Activated naive CD4-positive, alpha-beta T cell treated with anti-CD3 and anti-CD28 coated beads for 36 hours (primary cell): Measurements from ENCODE around the gene PCDHB12. TPM values are rescaled to one million over a fixed set of nuclear protein-coding genes. Genes with fewer than 3 reads are reported as not detected.
"Not testable (repeated sequence)": the region's sequence is repeated elsewhere in the genome, so short reads cannot be mapped to it uniquely, and the experiment has no call there.

Experiments used
- CTCF ChIA-PET: fragments of 350-600 bp; sonication (Branson Sonifier 250); formaldehyde crosslinking; loops from one replicate; lab custom pipeline; 2021; ENCODE audit warnings: antibody characterized with exemption; lab: Charles Lee
- DNase-seq: peaks from one replicate; pipeline ENCODE4 v3.0.0-alpha.2; 2020
- H3K27ac Mint-ChIP-seq: one replicate; pipeline ENCODE4 v1.8.0; 2021; ENCODE audit warnings: mild to moderate bottlenecking, mixed read lengths
- H3K27me3 Mint-ChIP-seq: one replicate; pipeline ENCODE4 v1.8.0; 2021; ENCODE audit warnings: low read depth, mixed read lengths
- H3K36me3 Mint-ChIP-seq: one replicate; pipeline ENCODE4 v1.8.0; 2021; ENCODE audit warnings: low read depth, mixed read lengths
- H3K4me1 Mint-ChIP-seq: one replicate; pipeline ENCODE4 v1.8.0; 2021; ENCODE audit warnings: low read depth, mixed read lengths
- H3K4me3 Mint-ChIP-seq: one replicate; pipeline ENCODE4 v1.8.0; 2021; ENCODE audit warnings: mild to moderate bottlenecking, moderate library complexity, mixed read lengths
- H3K9me3 Mint-ChIP-seq: one replicate; pipeline ENCODE4 v1.8.0; 2021; ENCODE audit warnings: mixed read lengths
- intact Hi-C: fragments of 100-400 bp; cut with micrococcal nuclease; formaldehyde crosslinking; loops from one replicate; pipeline ENCODE4 v1.15.1; 2023
- total RNA-seq, 2 experiments: library from RNA; stranded (reverse); gene quantifications; one replicate each; pipeline ENCODE4 v1.2.3, GENCODE V29; 2021

The PCDHB12 gene
- total RNA-seq = not detected

GRCh38 chr5:141208478-141208877 is at the start of gene PCDHB12:
TSS of gene PCDHB12 (plus strand) at chr5:141208719. CDS start at chr5:141208908, 189 bp downstream.
- no peak within 1 kb of the TSS for H3K4me3 Mint-ChIP-seq
- peak; percentile 13 for DNase-seq
- peaks cover 47% of the 10 kb centered on the region for H3K27me3 Mint-ChIP-seq
- no peaks in the 10 kb centered on the region for H3K4me1 Mint-ChIP-seq
- H3K27ac Mint-ChIP-seq = no peak within 1 kb of the TSS
- CTCF ChIA-PET = interaction anchor here (0.8 kb wide), 1 partner anchor 20 kb away, joined by 3 read pairs; no protein-coding TSS in a partner anchor
- H3K9me3 Mint-ChIP-seq = peaks cover 2% of the 10 kb centered on the region
- H3K36me3 Mint-ChIP-seq = peaks cover 7% of the 10 kb centered on the region
- intact Hi-C loops = no loop called here

- peak; percentile 58 for DNase-seq
- CTCF ChIA-PET = interaction anchor here (0.7 to 1.4 kb wide), 2 partner anchors 248 to 1065 kb away, joined by 3 read pairs; partner anchors contain the start of gene PCDHGA11
- H3K4me3 Mint-ChIP-seq = no peak within 1 kb of the TSS
- H3K9me3 Mint-ChIP-seq = peaks cover 10% of the 10 kb centered on the region
- peaks cover 5% of the 10 kb centered on the region for H3K36me3 Mint-ChIP-seq
- H3K27ac Mint-ChIP-seq = no peak within 1 kb of the TSS
- H3K27me3 Mint-ChIP-seq = peaks cover 41% of the 10 kb centered on the region
- intact Hi-C loops = loop anchor here (5.0 kb wide), 1 partner anchor 90 kb away; no protein-coding TSS in a partner anchor
- H3K4me1 Mint-ChIP-seq = no peaks in the 10 kb centered on the region
Measured at GRCh38 chr5:141172381-141173204, 35.9 kb upstream of the PCDHB12 start, which contains the start of gene PCDHB7. TSS of gene PCDHB7 (plus strand) at chr5:141172644. CDS start at chr5:141172836, 192 bp downstream.

GRCh38 chr5:141174291-141175104 is 34.0 kb upstream of the PCDHB12 start:
- intact Hi-C loops = loop anchor here (5.0 kb wide), 1 partner anchor 92 kb away; no protein-coding TSS in a partner anchor
- H3K27me3 Mint-ChIP-seq = peaks cover 29% of the 10 kb centered on the region
- H3K27ac Mint-ChIP-seq, H3K4me3 Mint-ChIP-seq, DNase-seq, H3K4me1 Mint-ChIP-seq, H3K36me3 Mint-ChIP-seq, H3K9me3 Mint-ChIP-seq, CTCF ChIA-PET: not testable (repeated sequence)

- Mint-ChIP-seq H3K36me3 (peaks cover 7% of the 10 kb centered on the region), H3K9me3 (peaks cover 9% of the 10 kb centered on the region), H3K4me1 (no peaks in the 10 kb centered on the region), H3K27me3 (peaks cover 28% of the 10 kb centered on the region), H3K27ac (no peak overlapping the region), H3K4me3 (no peak overlapping the region)
- CTCF ChIA-PET = no interaction called here
- intact Hi-C loops = no loop called here
- no peak for DNase-seq
Measured at GRCh38 chr5:141175933-141176332, 32.6 kb upstream of the PCDHB12 start.

GRCh38 chr5:141177577-141178191 is 30.8 kb upstream of the PCDHB12 start, which contains the start of gene PCDHB8:
TSS of gene PCDHB8 (plus strand) at chr5:141177790. CDS start at chr5:141178035, 245 bp downstream.
- intact Hi-C loops, H3K4me3 Mint-ChIP-seq, H3K9me3 Mint-ChIP-seq, DNase-seq, H3K27ac Mint-ChIP-seq, H3K4me1 Mint-ChIP-seq: not testable (repeated sequence)
- peaks cover 31% of the 10 kb centered on the region for H3K27me3 Mint-ChIP-seq
- peaks cover 10% of the 10 kb centered on the region for H3K36me3 Mint-ChIP-seq
- CTCF ChIA-PET = interaction anchor here (0.7 to 1.2 kb wide), 4 partner anchors 9 to 288 kb away, joined by 3 to 6 read pairs (median 4); partner anchors contain the start of gene PCDHB9

GRCh38 chr5:141179371-141179770 is 29.1 kb upstream of the PCDHB12 start:
- H3K4me3 Mint-ChIP-seq, DNase-seq, CTCF ChIA-PET, H3K9me3 Mint-ChIP-seq, H3K27ac Mint-ChIP-seq, intact Hi-C loops, H3K4me1 Mint-ChIP-seq: not testable (repeated sequence)
- Mint-ChIP-seq H3K36me3 (peaks cover 13% of the 10 kb centered on the region), H3K27me3 (peaks cover 29% of the 10 kb centered on the region)

- H3K4me3 Mint-ChIP-seq, CTCF ChIA-PET, H3K27ac Mint-ChIP-seq, H3K4me1 Mint-ChIP-seq, DNase-seq: not testable (repeated sequence)
- peaks cover 10% of the 10 kb centered on the region for H3K9me3 Mint-ChIP-seq
- H3K27me3 Mint-ChIP-seq = peaks cover 30% of the 10 kb centered on the region
- intact Hi-C loops = loop anchor here (10.0 kb wide), 1 partner anchor 375 kb away; no protein-coding TSS in a partner anchor
- peaks cover 11% of the 10 kb centered on the region for H3K36me3 Mint-ChIP-seq
Measured at GRCh38 chr5:141179876-141180275, 28.6 kb upstream of the PCDHB12 start.

- CTCF ChIA-PET = no interaction called here
- intact Hi-C loops = loop anchor here (10.0 kb wide), 1 partner anchor 374 kb away; no protein-coding TSS in a partner anchor
Measured at GRCh38 chr5:141180313-141180712, 28.2 kb upstream of the PCDHB12 start.

GRCh38 chr5:141182248-141182647 is 26.3 kb upstream of the PCDHB12 start, which contains the start of gene PCDHB16:
TSS of gene PCDHB16 (plus strand) at chr5:141182387. CDS start at chr5:141182560, 173 bp downstream.
- Mint-ChIP-seq H3K4me3 (no peak within 1 kb of the TSS), H3K4me1 (peaks cover 2% of the 10 kb centered on the region), H3K27ac (no peak within 1 kb of the TSS), H3K27me3 (peaks cover 31% of the 10 kb centered on the region), H3K9me3 (peaks cover 8% of the 10 kb centered on the region), H3K36me3 (peaks cover 8% of the 10 kb centered on the region)
- CTCF ChIA-PET = interaction anchor here (0.6 to 1.1 kb wide), 3 partner anchors 15 to 382 kb away, joined by 3 read pairs; partner anchors contain the start of gene PCDHGA12
- intact Hi-C loops = loop anchor here (10.0 kb wide), 1 partner anchor 373 kb away; no protein-coding TSS in a partner anchor
- peak; percentile 23 for DNase-seq

More at GRCh38 chr5:141180313-141180712, 28.2 kb upstream of the PCDHB12 start:
- DNase-seq = no peak
- no peak overlapping the region for H3K27ac Mint-ChIP-seq
- H3K4me3 Mint-ChIP-seq = no peak overlapping the region
- H3K27me3 Mint-ChIP-seq = peaks cover 27% of the 10 kb centered on the region
- H3K4me1 Mint-ChIP-seq = no peaks in the 10 kb centered on the region
- peaks cover 8% of the 10 kb centered on the region for H3K36me3 Mint-ChIP-seq
- peaks cover 8% of the 10 kb centered on the region for H3K9me3 Mint-ChIP-seq

- CTCF ChIA-PET, H3K4me1 Mint-ChIP-seq, DNase-seq, H3K4me3 Mint-ChIP-seq, H3K27ac Mint-ChIP-seq: not testable (repeated sequence)
- intact Hi-C loops = loop anchor here (10.0 kb wide), 1 partner anchor 371 kb away; no protein-coding TSS in a partner anchor
- Mint-ChIP-seq H3K36me3 (peaks cover 13% of the 10 kb centered on the region), H3K27me3 (peaks cover 39% of the 10 kb centered on the region), H3K9me3 (peaks cover 14% of the 10 kb centered on the region)
Measured at GRCh38 chr5:141184117-141184855, 24.2 kb upstream of the PCDHB12 start.
